Caco-2 (cell line): ENCODE results near the gene OR4S1. TPM values are rescaled to one million over a fixed set of nuclear protein-coding genes. Genes with fewer than 3 reads are reported as not detected.

Source experiments
- Bru-seq: library from RNA; stranded (reverse); fragments of 400-500 nt; gene quantifications from one replicate; lab custom pipeline; 2021; lab: Mats Ljungman, UMichigan
- BruChase-seq, 2 experiments: library from RNA; stranded (reverse); fragments of 400-500 nt; gene quantifications; one replicate each; lab custom pipeline; 2021; lab: Mats Ljungman, UMichigan
- BruUV-seq: library from RNA; stranded (reverse); fragments of 400-500 nt; replicated peaks from 2 replicates; lab custom pipeline; 2021; lab: Mats Ljungman, UMichigan
- CTCF ChIA-PET: fragments of 300-600 bp; sonication (Branson Sonifier 250); formaldehyde crosslinking; loops from one replicate; lab custom pipeline; 2022; ENCODE audit warnings: antibody characterized with exemption; lab: Charles Lee
- POLR2A ChIA-PET: fragments of 300-600 bp; sonication (Branson Sonifier 250); formaldehyde crosslinking; loops from one replicate; lab custom pipeline; 2022; ENCODE audit warnings: antibody characterized with exemption; lab: Charles Lee
- DNase-seq, 2 experiments: peaks; one replicate each; pipeline versions ENCODE4 v3.0.0 to v3.0.0-alpha.2; 2020 to 2022
- H3K27me3 ChIP-seq: replicated peaks from 2 replicates; pipeline ENCODE4 v1.6.0; 2011; ENCODE audit warnings: low read length; ENCODE audit not compliant: control insufficient read depth, insufficient read depth
- H3K36me3 ChIP-seq: 2 replicates; pipeline ENCODE4 v1.5.1; 2011; ENCODE audit warnings: low read length; ENCODE audit not compliant: control insufficient read depth, insufficient read depth
- H3K4me1 ChIP-seq: fragments of 250-450 bp; sonication (Bioruptor Pico); 2 replicates; pipeline ENCODE4 v1.5.1; 2020; ENCODE audit warnings: mild to moderate bottlenecking
- H3K4me3 ChIP-seq: 2 replicates; pipeline ENCODE4 v1.5.1; 2011; ENCODE audit warnings: low read depth, mild to moderate bottlenecking, control low read depth, low read length
- H3K9me3 ChIP-seq: fragments of 250-450 bp; sonication (Bioruptor Pico); 2 replicates; pipeline ENCODE4 v1.5.1; 2020; ENCODE audit warnings: mild to moderate bottlenecking, moderate library complexity
- H3K27ac Mint-ChIP-seq: one replicate; pipeline ENCODE4 v1.8.0; 2022; ENCODE audit warnings: mixed read lengths; ENCODE audit not compliant: unreplicated experiment
- H3K27me3 Mint-ChIP-seq: one replicate; pipeline ENCODE4 v1.8.0; 2022; ENCODE audit warnings: mixed read lengths; ENCODE audit not compliant: insufficient read depth, unreplicated experiment
- H3K36me3 Mint-ChIP-seq: one replicate; pipeline ENCODE4 v1.8.0; 2022; ENCODE audit warnings: mild to moderate bottlenecking, mixed read lengths; ENCODE audit not compliant: insufficient read depth, unreplicated experiment
- H3K4me1 Mint-ChIP-seq: one replicate; pipeline ENCODE4 v1.8.0; 2022; ENCODE audit warnings: low read depth, mixed read lengths; ENCODE audit not compliant: unreplicated experiment
- H3K4me3 Mint-ChIP-seq: one replicate; pipeline ENCODE4 v1.8.0; 2022; ENCODE audit warnings: mild to moderate bottlenecking, moderate library complexity, mixed read lengths; ENCODE audit not compliant: unreplicated experiment
- H3K9me3 Mint-ChIP-seq: one replicate; pipeline ENCODE4 v1.8.0; 2022; ENCODE audit warnings: mixed read lengths; ENCODE audit not compliant: unreplicated experiment
- CTCF ChIP-seq, 2 experiments: fragments of 200-600 bp in 1 of 2; IDR thresholded peaks; 1 replicate in 1 of 2; 2 replicates in 1 of 2; pipeline versions ENCODE4 v1.5.1 to v1.8.0; 2011 to 2022; ENCODE audit warnings: antibody characterized with exemption in 1 of 2, control low read depth in 1 of 2, inconsistent platforms in 1 of 2, low read depth in 1 of 2, low read length in 1 of 2, mild to moderate bottlenecking in 1 of 2, moderate library complexity in 1 of 2; ENCODE audit not compliant: insufficient read depth in 1 of 2, severe bottlenecking in 1 of 2, unreplicated experiment in 1 of 2
- intact Hi-C: fragments of 100-400 bp; cut with micrococcal nuclease; formaldehyde crosslinking; loops from one replicate; pipeline ENCODE4 v1.10.0; 2022; ENCODE audit not compliant: unreplicated experiment
- long read RNA-seq: library from polyadenylated mRNA; stranded (forward); transcript quantifications from one replicate; pipeline ENCODE4 v2.0.0, GENCODE V29; 2022
- total RNA-seq: library from RNA; stranded (reverse); gene quantifications from 2 replicates; pipeline ENCODE4 v1.2.3, GENCODE V29; 2022

Gene OR4S1, protein sequence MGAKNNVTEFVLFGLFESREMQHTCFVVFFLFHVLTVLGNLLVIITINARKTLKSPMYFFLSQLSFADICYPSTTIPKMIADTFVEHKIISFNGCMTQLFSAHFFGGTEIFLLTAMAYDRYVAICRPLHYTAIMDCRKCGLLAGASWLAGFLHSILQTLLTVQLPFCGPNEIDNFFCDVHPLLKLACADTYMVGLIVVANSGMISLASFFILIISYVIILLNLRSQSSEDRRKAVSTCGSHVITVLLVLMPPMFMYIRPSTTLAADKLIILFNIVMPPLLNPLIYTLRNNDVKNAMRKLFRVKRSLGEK
- total RNA-seq: not detected in 2 replicates
- not detected for Bru-seq, nascent RNA
- BruChase-seq, experiment 1, labeled RNA remaining after a 2-hour chase: not detected
- BruChase-seq, experiment 2, labeled RNA remaining after a 6-hour chase: not detected
- long read RNA-seq: 0 reads

DNA sequence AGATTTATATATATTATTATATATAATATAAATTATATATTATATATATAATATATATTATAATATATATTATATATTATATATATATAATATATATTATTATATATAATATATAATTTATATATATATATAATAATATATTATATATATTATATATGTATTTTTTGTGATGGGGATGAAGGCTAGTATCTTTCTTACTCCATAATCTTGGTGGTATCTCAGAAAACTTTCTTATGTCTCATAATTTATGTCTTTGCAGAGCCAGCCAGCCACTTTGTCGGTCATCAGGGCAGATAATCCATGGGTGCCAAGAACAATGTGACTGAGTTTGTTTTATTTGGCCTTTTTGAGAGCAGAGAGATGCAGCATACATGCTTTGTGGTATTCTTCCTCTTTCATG lies at the start of gene OR4S1:
Gene OR4S1 (plus strand): TSS at position 301 of the 400 bp plus-strand sequence. CDS start 0 bp downstream, at position 301.
- no TSS peak for BruUV-seq
- Mint-ChIP-seq H3K27me3 (no peaks in the 10 kb centered on the region), H3K27ac (no peak within 1 kb of the TSS), H3K9me3 (no peaks in the 10 kb centered on the region), H3K36me3 (no peaks in the 10 kb centered on the region), H3K4me1 (no peaks in the 10 kb centered on the region), H3K4me3 (no peak within 1 kb of the TSS)
- H3K4me3 ChIP-seq: no peak within 1 kb of the TSS
- no peak for DNase-seq
- no peaks in the 10 kb centered on the region for H3K9me3 ChIP-seq
- intact Hi-C loops: loop anchor here (5.0 to 10.0 kb wide), 2 partner anchors 861 to 1219 kb away; no protein-coding TSS in a partner anchor
- ChIA-PET CTCF (no interaction called here), POLR2A (no interaction called here)
- no peaks in the 10 kb centered on the region for H3K27me3 ChIP-seq
- no peak for TF ChIP-seq CTCF (IDR thresholded peaks at IDR 0.05; ENCODE audit: insufficient read depth in 1 of 2, low read depth in 1 of 2, low read length in 1 of 2, severe bottlenecking in 1 of 2, unreplicated experiment in 1 of 2)
- no peaks in the 10 kb centered on the region for H3K4me1 ChIP-seq
- no peaks in the 10 kb centered on the region for H3K36me3 ChIP-seq

DNA sequence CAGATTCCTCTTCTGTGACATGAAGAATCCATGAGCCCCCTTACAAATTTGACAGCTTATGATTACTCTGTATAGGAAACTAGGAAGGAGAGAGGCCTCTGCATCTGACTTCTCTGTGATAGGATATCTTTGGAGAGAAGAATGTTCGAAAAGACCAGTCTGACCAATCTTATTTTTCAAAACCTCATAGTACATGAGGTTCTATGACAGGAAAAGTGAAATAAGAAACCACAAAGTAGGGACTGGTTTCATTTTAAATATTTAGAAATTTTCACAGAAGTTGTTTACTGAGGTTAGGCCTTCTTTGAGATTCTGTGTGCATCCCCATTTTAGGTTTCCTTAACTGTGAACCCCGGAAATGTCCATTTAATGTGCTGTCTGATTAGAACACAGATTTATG lies 44.4 kb upstream of the OR4S1 start:
- Mint-ChIP-seq H3K27me3 (peaks cover 4% of the 10 kb centered on the region), H3K4me3 (no peak overlapping the region), H3K27ac (no peak overlapping the region), H3K9me3 (no peaks in the 10 kb centered on the region), H3K4me1 (no peaks in the 10 kb centered on the region), H3K36me3 (no peaks in the 10 kb centered on the region)
- Histone ChIP-seq H3K4me1 (no peaks in the 10 kb centered on the region), H3K9me3 (no peaks in the 10 kb centered on the region), H3K36me3 (no peaks in the 10 kb centered on the region), H3K27me3 (no peaks in the 10 kb centered on the region), H3K4me3 (no peak overlapping the region)
- no peak for DNase-seq
- ChIA-PET CTCF (no interaction called here), POLR2A (no interaction called here)
- TF ChIP-seq CTCF (IDR thresholded peaks at IDR 0.05; ENCODE audit: insufficient read depth in 1 of 2, low read depth in 1 of 2, low read length in 1 of 2, severe bottlenecking in 1 of 2, unreplicated experiment in 1 of 2): no peak
- intact Hi-C loops: no loop called here
- no TSS peak for BruUV-seq

GRCh38 chr11:48263423-48263911 lies 42.6 kb upstream of the OR4S1 start, which contains the start of gene OR4X1:
Gene OR4X1 (plus strand): TSS chr11:48263861. CDS start chr11:48263861, 0 bp downstream.
- CTCF ChIA-PET: no interaction called here
- POLR2A ChIA-PET: no interaction called here
- H3K27me3 ChIP-seq: no peaks in the 10 kb centered on the region

More at GRCh38 chr11:48263423-48263911, 42.6 kb upstream of the OR4S1 start, which contains the start of gene OR4X1:
- no peak for TF ChIP-seq CTCF (IDR thresholded peaks at IDR 0.05; ENCODE audit: insufficient read depth in 1 of 2, low read depth in 1 of 2, low read length in 1 of 2, severe bottlenecking in 1 of 2, unreplicated experiment in 1 of 2)
- H3K4me1 ChIP-seq: no peaks in the 10 kb centered on the region
- no peaks in the 10 kb centered on the region for H3K36me3 ChIP-seq
- Mint-ChIP-seq H3K4me3 (no peak within 1 kb of the TSS), H3K9me3 (no peaks in the 10 kb centered on the region), H3K27me3 (peaks cover 4% of the 10 kb centered on the region), H3K27ac (no peak within 1 kb of the TSS), H3K4me1 (no peaks in the 10 kb centered on the region), H3K36me3 (no peaks in the 10 kb centered on the region)
- H3K4me3 ChIP-seq: no peak within 1 kb of the TSS
- no TSS peak for BruUV-seq
- H3K9me3 ChIP-seq: no peaks in the 10 kb centered on the region
- no peak for DNase-seq
- intact Hi-C loops: no loop called here
